ENCODE data around the gene PCDHGB1. TPM values are rescaled to one million over a fixed set of nuclear protein-coding genes. Genes with fewer than 3 reads are reported as not detected.
A peak's percentile ranks its signal among the peaks of the same experiment; 100 is the strongest.
"Not testable (repeated sequence)": the region's sequence is repeated elsewhere in the genome, so short reads cannot be mapped to it uniquely, and the experiment has no call there.

Gene PCDHGB1
- total RNA-seq, 4 donors from 2014 or later = 0.20 to 1.1 (median 0.74) TPM

DNA sequence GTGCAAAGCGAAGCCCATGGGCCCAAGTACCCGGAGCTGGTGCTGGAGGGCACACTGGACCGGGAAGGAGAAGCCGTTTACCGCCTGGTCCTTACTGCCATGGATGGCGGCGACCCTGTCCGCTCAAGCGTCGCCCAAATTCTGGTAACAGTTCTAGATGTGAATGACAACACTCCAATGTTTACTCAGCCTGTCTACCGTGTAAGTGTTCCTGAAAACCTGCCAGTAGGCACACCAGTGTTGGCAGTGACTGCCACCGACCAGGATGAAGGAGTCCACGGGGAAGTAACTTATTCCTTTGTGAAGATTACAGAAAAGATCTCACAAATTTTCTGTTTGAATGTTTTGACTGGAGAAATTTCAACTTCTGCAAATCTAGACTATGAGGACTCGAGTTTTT, 24.7 kb downstream of the PCDHGB1 start:
- peaks cover 0 to 4% of the 10 kb centered on the region in 2 donors for H3K4me1 ChIP-seq
- DNase-seq (no peak), ATAC-seq (no peak)
- in situ Hi-C loops (cut with MboI; ENCODE audit: low sequenced_read_pairs in 4 of 4) (no loop called here), intact Hi-C loops (cut with DNase I; ENCODE audit: low total_unique reads) (loop anchor here (5.0 kb wide), 1 partner anchor 38 kb away; the partner anchor contains the start of gene PCDHGA10)
- peak overlapping the region in 2 of 4 donors; percentile 43 to 53 for H3K4me3 ChIP-seq
- H3K27me3 ChIP-seq = peaks cover 0 to 8% (median 5%) of the 10 kb centered on the region in 3 donors
- no peak overlapping the region for H3K27ac ChIP-seq
- peaks cover 0 to 13% (median 4%) of the 10 kb centered on the region in 3 donors for H3K9me3 ChIP-seq
- H3K36me3 ChIP-seq = no peaks in the 10 kb centered on the region
- TF ChIP-seq, protein P1, sequence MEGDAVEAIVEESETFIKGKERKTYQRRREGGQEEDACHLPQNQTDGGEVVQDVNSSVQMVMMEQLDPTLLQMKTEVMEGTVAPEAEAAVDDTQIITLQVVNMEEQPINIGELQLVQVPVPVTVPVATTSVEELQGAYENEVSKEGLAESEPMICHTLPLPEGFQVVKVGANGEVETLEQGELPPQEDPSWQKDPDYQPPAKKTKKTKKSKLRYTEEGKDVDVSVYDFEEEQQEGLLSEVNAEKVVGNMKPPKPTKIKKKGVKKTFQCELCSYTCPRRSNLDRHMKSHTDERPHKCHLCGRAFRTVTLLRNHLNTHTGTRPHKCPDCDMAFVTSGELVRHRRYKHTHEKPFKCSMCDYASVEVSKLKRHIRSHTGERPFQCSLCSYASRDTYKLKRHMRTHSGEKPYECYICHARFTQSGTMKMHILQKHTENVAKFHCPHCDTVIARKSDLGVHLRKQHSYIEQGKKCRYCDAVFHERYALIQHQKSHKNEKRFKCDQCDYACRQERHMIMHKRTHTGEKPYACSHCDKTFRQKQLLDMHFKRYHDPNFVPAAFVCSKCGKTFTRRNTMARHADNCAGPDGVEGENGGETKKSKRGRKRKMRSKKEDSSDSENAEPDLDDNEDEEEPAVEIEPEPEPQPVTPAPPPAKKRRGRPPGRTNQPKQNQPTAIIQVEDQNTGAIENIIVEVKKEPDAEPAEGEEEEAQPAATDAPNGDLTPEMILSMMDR (IDR thresholded peaks at IDR 0.05 in 4 of 5, conservative IDR thresholded peaks at IDR 0.05 in 1 of 5) = no peak
- TF ChIP-seq POLR2A (IDR thresholded peaks at IDR 0.05) = no peak

DNA sequence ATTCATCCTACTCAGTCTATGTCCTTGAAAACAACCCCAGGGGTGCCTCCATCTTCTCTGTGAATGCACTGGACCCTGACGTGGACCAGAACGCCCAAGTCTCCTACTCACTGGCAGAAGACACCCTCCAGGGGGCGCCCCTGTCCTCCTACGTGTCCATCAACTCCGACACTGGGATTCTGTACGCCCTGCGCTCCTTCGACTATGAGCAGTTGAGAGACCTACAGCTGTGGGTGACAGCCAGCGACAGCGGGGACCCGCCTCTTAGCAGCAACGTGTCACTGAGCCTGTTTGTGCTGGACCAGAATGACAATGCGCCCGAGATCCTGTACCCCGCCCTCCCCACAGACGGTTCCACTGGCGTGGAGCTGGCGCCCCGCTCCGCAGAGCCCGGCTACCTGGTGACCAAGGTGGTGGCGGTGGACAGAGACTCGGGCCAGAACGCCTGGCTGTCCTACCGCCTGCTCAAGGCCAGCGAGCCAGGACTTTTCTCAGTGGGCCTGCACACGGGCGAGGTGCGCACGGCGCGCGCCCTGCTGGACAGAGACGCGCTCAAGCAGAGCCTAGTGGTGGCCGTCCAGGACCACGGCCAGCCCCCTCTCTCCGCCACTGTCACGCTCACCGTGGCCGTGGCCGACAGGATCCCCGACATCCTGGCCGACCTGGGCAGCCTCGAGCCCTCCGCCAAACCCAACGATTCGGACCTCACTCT, 25.7 kb downstream of the PCDHGB1 start:
- DNase-seq; intact Hi-C loops (cut with DNase I; ENCODE audit: low total_unique reads); H3K4me3 ChIP-seq; H3K27ac ChIP-seq; H3K27me3 ChIP-seq; H3K4me1 ChIP-seq; H3K36me3 ChIP-seq; ATAC-seq; in situ Hi-C loops (cut with MboI; ENCODE audit: low sequenced_read_pairs in 4 of 4): not testable (repeated sequence)
- peaks cover 0 to 13% (median 4%) of the 10 kb centered on the region in 3 donors for H3K9me3 ChIP-seq

DNA sequence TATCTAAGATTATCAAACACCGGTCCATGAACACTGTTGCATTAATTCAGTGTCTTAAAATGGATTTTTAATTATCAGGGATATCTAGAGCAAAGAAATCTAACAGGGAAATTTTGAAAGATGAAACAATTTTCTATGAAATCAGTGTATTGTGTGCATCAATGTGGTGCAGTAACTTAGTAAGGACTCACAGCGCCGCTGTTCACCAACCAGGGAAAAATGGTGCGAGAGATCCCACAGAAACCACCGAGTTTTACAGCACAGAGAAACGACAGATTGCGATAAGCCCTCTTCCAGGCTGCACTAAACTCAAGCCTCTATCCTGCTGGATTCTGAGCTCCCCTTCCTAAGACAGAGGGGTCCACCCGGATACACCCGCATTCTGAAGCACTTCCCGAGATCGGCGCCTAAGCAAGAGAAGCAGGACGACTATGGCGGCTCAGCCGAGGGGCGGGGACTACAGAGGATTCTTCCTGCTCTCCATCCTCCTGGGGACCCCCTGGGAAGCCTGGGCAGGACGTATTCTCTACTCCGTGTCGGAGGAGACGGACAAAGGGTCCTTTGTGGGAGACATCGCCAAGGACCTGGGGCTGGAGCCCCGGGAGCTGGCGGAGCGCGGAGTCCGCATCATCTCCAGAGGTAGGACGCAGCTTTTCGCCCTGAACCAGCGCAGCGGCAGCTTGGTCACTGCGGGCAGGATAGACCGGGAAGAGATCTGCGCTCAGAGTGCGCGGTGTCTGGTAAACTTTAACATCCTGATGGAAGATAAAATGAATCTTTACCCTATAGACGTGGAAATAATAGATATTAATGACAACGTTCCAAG, 32.8 kb downstream of the PCDHGB1 start, which contains the start of gene PCDHGA7:
Gene PCDHGA7, plus strand, starts transcription at position 274 of the 826 bp plus-strand sequence. Its CDS starts 158 bp downstream, at position 432.
- DNase-seq (no peak), ATAC-seq (peak in 1 of 2 donors; percentile 59)
- intact Hi-C loops (cut with DNase I; ENCODE audit: low total_unique reads) = no loop called here
- TF ChIP-seq, protein P1 (IDR thresholded peaks at IDR 0.05 in 4 of 5, conservative IDR thresholded peaks at IDR 0.05 in 1 of 5) = peak in 4 of 5 experiments; percentile 9 to 44 (median 22)
- TF ChIP-seq POLR2A (IDR thresholded peaks at IDR 0.05) = no peak
- Histone ChIP-seq H3K4me3 (peak within 1 kb of the TSS; percentile 36 to 58 (median 46)), H3K27ac (no peak within 1 kb of the TSS), H3K9me3 (no peaks in the 10 kb centered on the region), H3K36me3 (no peaks in the 10 kb centered on the region), H3K27me3 (peaks cover 0 to 6% (median 0%) of the 10 kb centered on the region in 3 donors), H3K4me1 (peaks cover 0 to 4% of the 10 kb centered on the region in 2 donors)
- in situ Hi-C loops (cut with MboI; ENCODE audit: low sequenced_read_pairs in 4 of 4) = no loop called here

DNA sequence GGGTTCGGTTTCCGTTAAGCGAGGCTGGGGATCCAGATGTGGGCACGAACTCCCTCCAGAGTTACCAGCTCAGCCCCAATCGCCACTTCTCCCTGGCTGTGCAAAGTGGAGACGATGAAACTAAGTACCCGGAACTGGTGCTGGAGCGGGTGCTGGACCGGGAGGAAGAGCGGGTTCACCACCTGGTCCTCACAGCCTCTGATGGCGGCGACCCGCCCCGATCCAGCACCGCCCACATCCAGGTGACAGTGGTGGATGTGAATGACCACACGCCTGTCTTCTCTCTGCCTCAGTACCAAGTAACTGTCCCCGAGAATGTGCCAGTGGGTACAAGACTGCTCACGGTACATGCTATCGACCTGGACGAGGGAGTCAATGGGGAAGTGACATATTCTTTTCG, 33.4 kb downstream of the PCDHGB1 start:
- ATAC-seq (no peak), DNase-seq (no peak)
- peaks cover 0 to 6% (median 0%) of the 10 kb centered on the region in 3 donors for H3K27me3 ChIP-seq
- peak overlapping the region in 2 of 4 donors; percentile 48 to 58 for H3K4me3 ChIP-seq
- in situ Hi-C loops (cut with MboI; ENCODE audit: low sequenced_read_pairs in 4 of 4) = no loop called here
- TF ChIP-seq, protein P1 (IDR thresholded peaks at IDR 0.05 in 4 of 5, conservative IDR thresholded peaks at IDR 0.05 in 1 of 5) = no peak
- peaks cover 0 to under 1% (median 0%) of the 10 kb centered on the region in 3 donors for H3K9me3 ChIP-seq
- H3K4me1 ChIP-seq = peaks cover 0 to 4% of the 10 kb centered on the region in 2 donors
- H3K36me3 ChIP-seq = no peaks in the 10 kb centered on the region
- intact Hi-C loops (cut with DNase I; ENCODE audit: low total_unique reads) = no loop called here
- no peak overlapping the region for H3K27ac ChIP-seq

Measured in gastrocnemius medialis (tissue), 4 donors.